NCI-H2081 (cell line): Measurements from ENCODE around the gene CHURC1.

Experiments
- DNase-seq, 2 experiments: peaks; one replicate each; lab custom pipeline; 2025; lab: John Stamatoyannopoulos, UW

The CHURC1 gene

GRCh38 chr14:64914237-64915028 lies at the start of gene CHURC1:
TSS of gene CHURC1 (plus strand) at chr14:64914455. CDS start at chr14:64914496, 41 bp downstream.
- peak; percentile 99 for DNase-seq

- DNase-seq: no peak
These were observed 49.1 kb upstream of the CHURC1 start for GRCh38 chr14:64865109-64865508.

GRCh38 chr14:64865992-64866391 lies 48.3 kb upstream of the CHURC1 start:
- DNase-seq: no peak

GRCh38 chr14:64867182-64867581 lies 47.1 kb upstream of the CHURC1 start:
- no peak for DNase-seq

GRCh38 chr14:64868379-64868778 lies 45.9 kb upstream of the CHURC1 start:
- no peak for DNase-seq

GRCh38 chr14:64868841-64869240 lies 45.4 kb upstream of the CHURC1 start:
- no peak for DNase-seq

GRCh38 chr14:64870160-64870559 lies 44.1 kb upstream of the CHURC1 start:
- DNase-seq: no peak

GRCh38 chr14:64871344-64871743 lies 42.9 kb upstream of the CHURC1 start:
- no peak for DNase-seq

GRCh38 chr14:64873506-64874219 lies 40.6 kb upstream of the CHURC1 start:
- no peak for DNase-seq

GRCh38 chr14:64875350-64875749 lies 38.9 kb upstream of the CHURC1 start:
- no peak for DNase-seq

GRCh38 chr14:64877846-64878245 lies 36.4 kb upstream of the CHURC1 start:
- DNase-seq: no peak

- DNase-seq: peak; percentile 29 to 55
These were observed 35.2 kb upstream of the CHURC1 start for GRCh38 chr14:64878837-64879634.

- peak; percentile 69 to 73 for DNase-seq
These were observed 34.5 kb upstream of the CHURC1 start, which contains the start of gene SPTB for GRCh38 chr14:64879635-64880220. TSS of gene SPTB (minus strand) at chr14:64879907. CDS start at chr14:64823094, 56,813 bp downstream.

GRCh38 chr14:64880221-64881121 lies 33.8 kb upstream of the CHURC1 start:
- DNase-seq: peak; percentile 45 to 75

GRCh38 chr14:64885559-64885958 lies 28.7 kb upstream of the CHURC1 start:
- DNase-seq: no peak

GRCh38 chr14:64889352-64889751 lies 24.9 kb upstream of the CHURC1 start:
- no peak for DNase-seq

- no peak for DNase-seq
These were observed 22.9 kb upstream of the CHURC1 start for GRCh38 chr14:64891173-64891838.

- DNase-seq: peak; percentile 47 to 59
These were observed 22.3 kb upstream of the CHURC1 start for GRCh38 chr14:64891839-64892375.

- DNase-seq: no peak
These were observed 14.3 kb upstream of the CHURC1 start for GRCh38 chr14:64899958-64900357.

- DNase-seq: no peak
These were observed 8.2 kb upstream of the CHURC1 start for GRCh38 chr14:64906022-64906421.
